B cell (primary cell): ENCODE data around the gene REEP6. TPM values are rescaled to one million over a fixed set of nuclear protein-coding genes. Genes with fewer than 3 reads are reported as not detected.
"Not testable (repeated sequence)": the region's sequence is repeated elsewhere in the genome, so short reads cannot be mapped to it uniquely, and the experiment has no call there.

ENCODE experiments used
- ATAC-seq: fragments of 200-7000 bp; cut with Tn5 transposase; one replicate; pipeline ENCODE4 v1.10.0; 2021; ENCODE audit warnings: low read depth, mild to moderate bottlenecking, moderate number of reproducible peaks, moderate library complexity
- CTCF ChIA-PET: fragments of 350-600 bp; sonication (Branson Sonifier 250); formaldehyde crosslinking; loops from one replicate; lab custom pipeline; 2021; ENCODE audit warnings: antibody characterized with exemption, inconsistent platforms; lab: Charles Lee
- POLR2A ChIA-PET: fragments of 350-600 bp; sonication (Branson Sonifier 250); formaldehyde crosslinking; loops from one replicate; lab custom pipeline; 2021; ENCODE audit warnings: antibody characterized with exemption; lab: Charles Lee
- DNase-seq: peaks from one replicate; pipeline ENCODE4 v3.0.0; 2013
- H2AFZ ChIP-seq: 2 replicates; pipeline ENCODE4 v1.6.1; 2012; ENCODE audit warnings: mild to moderate bottlenecking, low read depth, low read length; ENCODE audit not compliant: insufficient read depth, poor library complexity, severe bottlenecking
- H3K27ac ChIP-seq, 2 donors: 1 replicate in 1 of 2; 2 replicates in 1 of 2; pipeline ENCODE4 v1.5.1; 2012 to 2013; ENCODE audit warnings: low read length in 2 of 2, mild to moderate bottlenecking in 2 of 2, moderate library complexity in 1 of 2
- H3K27me3 ChIP-seq, 4 experiments: fragments of 200-600 bp in 1 of 4; sonication (generic) in 1 of 4; replicated peaks in 1 of 4; 1 replicate in 2 of 4; 2 replicates in 2 of 4; pipeline versions ENCODE4 v1.6.1 to v1.7.0; 2013 to 2016; ENCODE audit warnings: low read length in 3 of 4, mild to moderate bottlenecking in 2 of 4, mixed read lengths in 1 of 4, moderate library complexity in 1 of 4; ENCODE audit not compliant: insufficient read depth in 4 of 4, control insufficient read depth in 3 of 4; ENCODE audit errors: control extremely low read depth in 1 of 4
- H3K36me3 ChIP-seq, 2 experiments: replicated peaks in 1 of 2; 1 replicate in 1 of 2; 2 replicates in 1 of 2; pipeline versions ENCODE4 v1.6.1 to v1.7.1; 2013; ENCODE audit warnings: low read length in 1 of 2; ENCODE audit not compliant: insufficient read depth in 2 of 2, control insufficient read depth in 1 of 2; ENCODE audit errors: control extremely low read depth in 1 of 2, extremely low read depth in 1 of 2
- H3K4me1 ChIP-seq, 2 donors: fragments of 200-600 bp in 1 of 2; sonication (generic) in 1 of 2; 1 replicate in 1 of 2; 2 replicates in 1 of 2; pipeline versions ENCODE4 v1.5.1 to v1.6.1; 2013 to 2017; ENCODE audit warnings: low read length in 2 of 2; ENCODE audit not compliant: control insufficient read depth in 2 of 2, insufficient read depth in 2 of 2
- H3K4me2 ChIP-seq: replicated peaks from 2 replicates; pipeline ENCODE3; 2012; ENCODE audit warnings: mild to moderate bottlenecking, low read depth, low read length; ENCODE audit not compliant: poor library complexity, severe bottlenecking
- H3K4me3 ChIP-seq, 5 experiments: fragments of 200-600 bp in 1 of 5; sonication (generic) in 1 of 5; 1 replicate in 3 of 5; 2 replicates in 2 of 5; pipeline versions ENCODE4 v1.5.1 to v1.7.0; 2011 to 2016; ENCODE audit warnings: low read length in 4 of 5, mild to moderate bottlenecking in 4 of 5, low read depth in 2 of 5, control low read depth in 1 of 5, moderate library complexity in 1 of 5; ENCODE audit not compliant: insufficient read depth in 1 of 5; ENCODE audit errors: control extremely low read depth in 1 of 5, extremely low read depth in 1 of 5
- H3K79me2 ChIP-seq: fragments of 200-600 bp; sonication (generic); one replicate; pipeline ENCODE4 v1.6.0; 2016; ENCODE audit warnings: low read length; ENCODE audit not compliant: control insufficient read depth, insufficient read depth
- H3K9ac ChIP-seq: fragments of 200-600 bp; sonication (generic); 2 replicates; pipeline ENCODE4 v1.6.1; 2017; ENCODE audit warnings: mild to moderate bottlenecking, low read length, moderate library complexity
- H3K9me3 ChIP-seq, 3 donors: one replicate each; pipeline versions ENCODE4 v1.6.1 to v1.7.1; 2013; ENCODE audit warnings: low read length in 2 of 3; ENCODE audit not compliant: control insufficient read depth in 2 of 3, insufficient read depth in 1 of 3; ENCODE audit errors: control extremely low read depth in 1 of 3
- H4K20me1 ChIP-seq: 2 replicates; pipeline ENCODE4 v1.6.0; 2012; ENCODE audit warnings: mild to moderate bottlenecking, low read length; ENCODE audit not compliant: insufficient read depth, control insufficient read depth, poor library complexity, severe bottlenecking
- H3K27ac Mint-ChIP-seq: one replicate; pipeline ENCODE4 v1.8.0; 2021; ENCODE audit warnings: mixed read lengths
- H3K27me3 Mint-ChIP-seq: one replicate; pipeline ENCODE4 v1.8.0; 2021; ENCODE audit warnings: mixed read lengths
- H3K4me1 Mint-ChIP-seq: one replicate; pipeline ENCODE4 v1.8.0; 2021; ENCODE audit warnings: mixed read lengths
- H3K4me3 Mint-ChIP-seq: one replicate; pipeline ENCODE4 v1.8.0; 2021; ENCODE audit warnings: mixed read lengths
- H3K9me3 Mint-ChIP-seq: one replicate; pipeline ENCODE4 v1.8.0; 2022; ENCODE audit warnings: mixed read lengths; ENCODE audit not compliant: insufficient read depth
- CTCF ChIP-seq: fragments of 200-600 bp; IDR thresholded peaks from one replicate; pipeline ENCODE4 v1.8.0; 2022; ENCODE audit warnings: antibody characterized with exemption, mild to moderate bottlenecking
- EZH2 ChIP-seq: IDR thresholded peaks from 2 replicates; pipeline ENCODE4 v1.6.1; 2012; ENCODE audit warnings: borderline replicate concordance, low read depth, mild to moderate bottlenecking, moderate library complexity, low read length; ENCODE audit not compliant: insufficient read depth, poor library complexity, severe bottlenecking
- WGBS: methylation state at CpG from one replicate; pipeline ENCODE4 v1.1.5; 2013; ENCODE audit warnings: missing lambda C conversion rate; ENCODE audit not compliant: insufficient coverage; 5-methylcytosine and 5-hydroxymethylcytosine counted together
- intact Hi-C: fragments of 100-400 bp; cut with micrococcal nuclease; formaldehyde crosslinking; loops from one replicate; pipeline ENCODE4 v1.10.0; 2022
- polyA plus RNA-seq: library from polyadenylated mRNA; depleted of rRNA; stranded (reverse); fragments of >200 nt; gene quantifications from 2 replicates; pipeline ENCODE4 v1.2.3, GENCODE V29; 2012
- total RNA-seq, 2 donors: library from RNA; stranded (reverse); fragments of 120-200 nt in 1 of 2; gene quantifications; 1 replicate in 1 of 2; 2 replicates in 1 of 2; pipeline versions ENCODE4 v1.2.3 to v1.2.4, GENCODE V29; 2013 to 2022

Gene REEP6
- total and polyA plus RNA-seq, 2 donors (not counting 1 experiment from before 2014, with no cell fraction given), result 0.64 to 1.1 TPM

GRCh38 chr19:1538978-1539377 is 48.0 kb downstream of the REEP6 start:
- no peaks in the 10 kb centered on the region for H3K36me3 ChIP-seq
- no peaks in the 10 kb centered on the region for H3K79me2 ChIP-seq
- H4K20me1 ChIP-seq, result no peaks in the 10 kb centered on the region
- H3K27ac Mint-ChIP-seq, result no peak overlapping the region
- H3K4me2 ChIP-seq, result no peak overlapping the region
- WGBS, result 65% methylated on average over 11 of the region's 15 CpGs
- TF ChIP-seq EZH2 (no peak), CTCF (no peak)
- H3K4me3 Mint-ChIP-seq, result no peak overlapping the region
- POLR2A ChIA-PET, result interaction anchor here (0.5 to 0.7 kb wide), 2 partner anchors 185 to 263 kb away, joined by 3 to 12 read pairs; no protein-coding TSS in a partner anchor
- H3K27me3 Mint-ChIP-seq, result peaks cover 17% of the 10 kb centered on the region
- H3K4me1 ChIP-seq, result no peaks in the 10 kb centered on the region
- H3K4me1 Mint-ChIP-seq, result no peaks in the 10 kb centered on the region
- ATAC-seq, result no peak
- intact Hi-C loops, result no loop called here
- no peak for DNase-seq
- peaks cover 0 to 17% (median 0%) of the 10 kb centered on the region in 3 donors for H3K9me3 ChIP-seq
- H2AFZ ChIP-seq, result no peak overlapping the region
- no peak overlapping the region for H3K4me3 ChIP-seq
- CTCF ChIA-PET, result no interaction called here
- H3K27me3 ChIP-seq, result peaks cover 0 to 25% (median 3%) of the 10 kb centered on the region in 4 experiments
- H3K9me3 Mint-ChIP-seq, result no peaks in the 10 kb centered on the region
- H3K27ac ChIP-seq, result no peak overlapping the region
- no peak overlapping the region for H3K9ac ChIP-seq

GRCh38 chr19:1539749-1540148 is 48.8 kb downstream of the REEP6 start:
- POLR2A ChIA-PET, result interaction anchor here (0.7 kb wide), 1 partner anchor 184 kb away, joined by 3 read pairs; no protein-coding TSS in a partner anchor
- WGBS, result 91% methylated on average over 8 of the region's 11 CpGs
- H3K4me1 Mint-ChIP-seq, H3K4me3 Mint-ChIP-seq, ATAC-seq, H3K4me3 ChIP-seq, H3K36me3 ChIP-seq, H4K20me1 ChIP-seq, H3K9ac ChIP-seq, H2AFZ ChIP-seq, H3K79me2 ChIP-seq, H3K4me2 ChIP-seq, H3K27ac ChIP-seq, H3K27ac Mint-ChIP-seq, H3K4me1 ChIP-seq, H3K9me3 Mint-ChIP-seq, intact Hi-C loops, DNase-seq: not testable (repeated sequence)
- CTCF ChIA-PET, result interaction anchor here (1.1 kb wide), 1 partner anchor 286 kb away, joined by 5 read pairs; no protein-coding TSS in a partner anchor
- Histone ChIP-seq H3K27me3 (peaks cover 0 to 25% (median 3%) of the 10 kb centered on the region in 4 experiments), H3K9me3 (peaks cover 0 to 17% (median 0%) of the 10 kb centered on the region in 3 donors)
- peaks cover 17% of the 10 kb centered on the region for H3K27me3 Mint-ChIP-seq
